HepG2 (cell line): ENCODE measurements around the gene COL18A1. TPM values are rescaled to one million over a fixed set of nuclear protein-coding genes. Genes with fewer than 3 reads are reported as not detected.

Source experiments
- ATF4 ChIP-seq, 2 experiments: fragments of 450-650 bp in 1 of 2; sonication (generic) in 1 of 2; formaldehyde crosslinking; IDR thresholded peaks; 2 replicates each; pipeline versions ENCODE4 v1.5.0 to v1.8.0; 2020 to 2022; ENCODE audit warnings: mild to moderate bottlenecking in 1 of 2, missing genetic modification reagents in 1 of 2
- ELF1 ChIP-seq: sonication (generic); formaldehyde crosslinking; IDR thresholded peaks from 2 replicates; pipeline ENCODE4 v1.4.0; 2020; ENCODE audit warnings: missing genetic modification reagents
- FOXK2 ChIP-seq: fragments of 450-650 bp; IDR thresholded peaks from 2 replicates; pipeline ENCODE4 v1.6.1; 2016
- GPN1 ChIP-seq: sonication (generic); formaldehyde crosslinking; IDR thresholded peaks from 2 replicates; pipeline ENCODE4 v1.5.1; 2020; ENCODE audit warnings: missing genetic modification reagents, borderline replicate concordance
- HBP1 ChIP-seq: IDR thresholded peaks from 2 replicates; pipeline ENCODE4 v1.6.1; 2016; ENCODE audit warnings: low read depth, control low read depth
- HDAC6 ChIP-seq: fragments of 200-600 bp; sonication (generic); IDR thresholded peaks from 2 replicates; pipeline ENCODE4 v1.7.0; 2017; ENCODE audit warnings: mild to moderate bottlenecking, antibody characterized with exemption, low read length, low read depth
- IKZF4 ChIP-seq: sonication (generic); formaldehyde crosslinking; IDR thresholded peaks from 2 replicates; pipeline ENCODE4 v1.5.1; 2020; ENCODE audit warnings: borderline replicate concordance, mild to moderate bottlenecking, low read depth, missing genetic modification reagents; ENCODE audit errors: not compliant biosample characterization
- KLF15 ChIP-seq: sonication (generic); formaldehyde crosslinking; IDR thresholded peaks from 2 replicates; pipeline ENCODE4 v1.8.1; 2023; ENCODE audit warnings: borderline replicate concordance, mild to moderate bottlenecking, inconsistent platforms, missing genetic modification reagents, mixed read lengths
- KLF9 ChIP-seq: IDR thresholded peaks from 2 replicates; pipeline ENCODE4 v1.6.1; 2016; ENCODE audit warnings: low read depth
- MBD4 ChIP-seq: IDR thresholded peaks from 2 replicates; pipeline ENCODE4 v1.6.1; 2012; ENCODE audit warnings: low read length, inconsistent platforms, borderline replicate concordance
- MEIS1 ChIP-seq: sonication (generic); formaldehyde crosslinking; IDR thresholded peaks from 2 replicates; pipeline ENCODE4 v1.9.0; 2021; ENCODE audit warnings: mild to moderate bottlenecking, missing genetic modification reagents, moderate library complexity, borderline replicate concordance
- MNT ChIP-seq: fragments of 450-650 bp; IDR thresholded peaks from 2 replicates; pipeline ENCODE4 v1.6.1; 2016
- MYPOP ChIP-seq: sonication (generic); formaldehyde crosslinking; IDR thresholded peaks from 2 replicates; pipeline ENCODE4 v1.8.1; 2023; ENCODE audit warnings: mild to moderate bottlenecking, moderate library complexity, missing genetic modification reagents
- NFE2 ChIP-seq: sonication (generic); formaldehyde crosslinking; IDR thresholded peaks from 2 replicates; pipeline ENCODE4 v1.4.0; 2020; ENCODE audit warnings: missing genetic modification reagents
- POGZ ChIP-seq: sonication (generic); formaldehyde crosslinking; IDR thresholded peaks from 2 replicates; pipeline ENCODE4 v1.4.0; 2020; ENCODE audit warnings: mild to moderate bottlenecking, missing genetic modification reagents
- SMAD3 ChIP-seq: sonication (generic); formaldehyde crosslinking; IDR thresholded peaks from 2 replicates; pipeline ENCODE4 v1.4.0; 2020; ENCODE audit warnings: missing genetic modification reagents
- SMARCE1 ChIP-seq: fragments of 450-650 bp; IDR thresholded peaks from 2 replicates; pipeline ENCODE4 v1.6.1; 2017; ENCODE audit warnings: borderline replicate concordance
- ZFP36 ChIP-seq: fragments of 150-350 bp; IDR thresholded peaks from 2 replicates; pipeline ENCODE4 v1.6.1; 2018; ENCODE audit warnings: borderline replicate concordance, low read length, low read depth; ENCODE audit not compliant: partially characterized antibody
- ZMYM2 ChIP-seq: sonication (generic); formaldehyde crosslinking; IDR thresholded peaks from 2 replicates; pipeline ENCODE4 v1.8.0; 2022; ENCODE audit warnings: mild to moderate bottlenecking, missing genetic modification reagents
- ZNF343 ChIP-seq: sonication (generic); formaldehyde crosslinking; IDR thresholded peaks from 2 replicates; pipeline ENCODE4 v1.4.0; 2020; ENCODE audit warnings: mild to moderate bottlenecking, missing genetic modification reagents
- ZNF432 ChIP-seq: sonication (generic); formaldehyde crosslinking; IDR thresholded peaks from 2 replicates; pipeline ENCODE4 v1.5.0; 2020; ENCODE audit warnings: missing genetic modification reagents, mild to moderate bottlenecking, borderline replicate concordance
- ZNF558 ChIP-seq: sonication (generic); formaldehyde crosslinking; IDR thresholded peaks from 2 replicates; pipeline ENCODE4 v1.9.0; 2022; ENCODE audit warnings: mild to moderate bottlenecking, missing genetic modification reagents, borderline replicate concordance
- ZNF749 ChIP-seq: sonication (generic); formaldehyde crosslinking; IDR thresholded peaks from 2 replicates; pipeline ENCODE4 v1.8.0; 2022; ENCODE audit warnings: mild to moderate bottlenecking, missing genetic modification reagents, moderate library complexity, borderline replicate concordance
- ZSCAN30 ChIP-seq: sonication (generic); formaldehyde crosslinking; IDR thresholded peaks from 2 replicates; pipeline ENCODE4 v1.5.0; 2020; ENCODE audit warnings: mild to moderate bottlenecking, missing genetic modification reagents
- polyA plus RNA-seq, 8 experiments: library from polyadenylated mRNA; depleted of rRNA in 3 of 8; stranded (reverse) in 7 of 8; unstranded in 1 of 8; fragments of >200 nt; fragmentation: Illumina TruSeq in 4 of 8; extraction: Trizol in 4 of 8; gene quantifications; 2 replicates each; pipeline versions ENCODE4 v1.2.1 to v1.2.3, GENCODE V29; 2011 to 2016; ENCODE audit warnings: low read depth in 4 of 8, missing spikeins in 1 of 8, mixed read lengths in 1 of 8; ENCODE audit not compliant: insufficient read depth in 1 of 8
- total RNA-seq, 5 experiments: library from RNA; depleted of rRNA; stranded (reverse); fragments of >200 nt; fragmentation: Illumina TruSeq; extraction: Trizol; gene quantifications; 2 replicates each; pipeline ENCODE4 v1.2.3, GENCODE V29; 2016; ENCODE audit warnings: low read depth in 1 of 5

The COL18A1 gene
- total and polyA plus RNA-seq, 2 of the 13 experiments (the other 11 are each of a cell fraction or from before 2014, with no cell fraction given), result 79.0 to 102 TPM

- TF ChIP-seq ZNF432 (CRISPR knock-in tag) (no peak), SMAD3 (CRISPR knock-in tag) (peak; percentile 84), ZNF343 (CRISPR knock-in tag) (peak; percentile 79; the same call in 1 of the 2 replicates), MYPOP (no peak), MEIS1 (CRISPR knock-in tag) (no peak), ZNF558 (CRISPR knock-in tag) (no peak), HDAC6 (no peak), SMARCE1 (no peak), ZNF749 (CRISPR knock-in tag) (peak; percentile 79; the same call in 1 of the 2 replicates), MNT (peak; percentile 97), NFE2 (CRISPR knock-in tag) (no peak), KLF15 (no peak), IKZF4 (CRISPR knock-in tag) (no peak), ELF1 (CRISPR knock-in tag) (no peak; the same call in 1 of the 2 replicates), ZSCAN30 (CRISPR knock-in tag) (peak; percentile 84; the same call in 1 of the 2 replicates), POGZ (CRISPR knock-in tag) (0 out of 2 replicates have a peak, but pooled peaks have one; percentile 33), FOXK2 (peak; percentile 61), ZMYM2 (CRISPR knock-in tag) (peak; percentile 60; the same call in 1 of the 2 replicates), GPN1 (CRISPR knock-in tag) (no peak), ATF4 (CRISPR knock-in tag; IDR thresholded peaks at IDR 0.05) (peak; percentile 32 to 58; a peak in 1 of 4 replicates), ZFP36 (no peak), KLF9 (CRISPR knock-in tag) (no peak), HBP1 (CRISPR knock-in tag) (no peak), MBD4 (no peak)
Measured at GRCh38 chr21:45469273-45470086, 64.5 kb downstream of the COL18A1 start (continued).
